DLD1 (cell line): ENCODE results near the gene RNF13.
"Not testable (repeated sequence)": the region's sequence is repeated elsewhere in the genome, so short reads cannot be mapped to it uniquely, and the experiment has no call there.

ENCODE experiments used
- in situ Hi-C: cut with HindIII; loops from 2 replicates; pipeline ENCODE4 v1.10.0; 2017; ENCODE audit warnings: low sequenced_read_pairs

RNF13 gene

GRCh38 chr3:149894205-149894604 is 81.2 kb downstream of the RNF13 start:
- in situ Hi-C loops = no loop called here

GRCh38 chr3:149895339-149895738 is 82.3 kb downstream of the RNF13 start:
- in situ Hi-C loops = no loop called here

DNA sequence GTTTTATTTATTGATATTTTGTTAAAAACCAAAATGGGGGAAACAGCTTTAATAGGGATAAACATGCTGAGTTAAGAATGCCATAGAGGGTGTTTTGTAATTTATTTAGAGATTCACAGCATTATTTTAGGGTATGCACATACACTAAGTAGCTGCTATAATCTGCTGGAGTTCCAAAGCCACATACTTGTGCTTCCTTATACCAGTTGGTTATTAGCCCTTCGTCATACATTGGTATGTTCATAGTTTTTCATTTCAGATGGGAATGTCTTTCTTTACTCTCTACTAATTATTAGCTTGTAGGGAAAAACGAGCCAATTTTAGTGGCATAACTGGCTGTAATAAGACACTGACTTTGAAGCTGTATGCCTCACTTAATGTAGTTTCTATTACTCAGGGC is 82.8 kb downstream of the RNF13 start:
- in situ Hi-C loops = no loop called here

- in situ Hi-C loops = no loop called here
Observed at GRCh38 chr3:149898771-149899170, 85.8 kb downstream of the RNF13 start.

DNA sequence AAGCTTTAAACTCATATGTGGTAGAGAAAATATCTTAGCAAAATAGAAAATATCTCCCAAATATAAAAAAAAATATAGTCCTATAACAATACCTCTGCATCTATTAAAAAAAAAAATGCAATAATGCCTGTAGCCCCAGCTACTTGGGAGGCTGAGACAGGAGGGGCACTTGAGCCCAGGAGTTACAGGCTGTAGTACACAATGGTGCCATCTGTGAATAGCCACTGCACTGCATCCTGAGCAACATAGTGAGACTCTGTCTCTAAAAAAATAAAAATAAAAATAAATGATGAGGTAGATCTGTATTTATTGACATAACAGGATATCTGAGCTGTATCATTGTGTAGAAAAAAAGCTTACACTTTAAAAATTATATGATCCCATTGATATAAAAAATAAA is 87.3 kb downstream of the RNF13 start:
- in situ Hi-C loops = loop anchor here (10.0 kb wide), 1 partner anchor 386 kb away; no protein-coding TSS in a partner anchor

DNA sequence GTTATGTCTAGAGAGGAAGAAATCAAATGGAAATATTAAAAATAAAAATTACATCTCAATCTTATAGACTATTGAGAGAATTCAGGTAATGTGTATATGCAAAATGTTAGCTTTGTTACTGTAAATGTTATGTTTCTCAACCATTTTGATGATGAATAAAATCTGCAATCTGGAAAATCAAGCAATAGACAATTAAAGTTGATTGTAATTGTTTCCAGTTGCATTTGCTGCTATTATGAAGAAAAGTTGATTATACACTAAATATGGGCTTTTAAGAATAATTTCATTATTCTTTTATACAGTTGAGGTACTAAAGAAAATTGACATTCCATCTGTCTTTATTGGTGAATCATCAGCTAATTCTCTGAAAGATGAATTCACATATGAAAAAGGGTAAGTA is 88.8 kb downstream of the RNF13 start:
- in situ Hi-C loops = loop anchor here (10.0 kb wide), 1 partner anchor 387 kb away; no protein-coding TSS in a partner anchor

GRCh38 chr3:149902498-149903139 is 89.6 kb downstream of the RNF13 start:
- in situ Hi-C loops = loop anchor here (10.0 kb wide), 1 partner anchor 388 kb away; no protein-coding TSS in a partner anchor

DNA sequence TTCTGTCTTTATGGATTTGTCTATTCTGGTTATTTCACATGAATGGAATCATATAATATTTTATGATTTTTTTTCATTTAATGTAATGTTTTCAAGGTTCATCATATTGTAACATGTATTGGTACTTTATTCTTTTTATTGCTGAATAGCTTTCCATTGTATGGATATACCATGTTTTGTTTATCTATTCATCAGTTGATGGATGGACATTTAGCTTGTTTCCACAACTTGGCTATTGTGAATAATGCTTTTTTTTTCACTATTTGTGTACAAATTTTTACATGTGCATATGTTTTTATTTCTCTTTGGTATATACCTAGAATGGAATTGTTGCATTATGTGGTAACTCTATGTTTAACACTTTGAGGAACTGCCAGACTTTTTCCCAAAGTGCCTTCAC is 93.0 kb downstream of the RNF13 start:
- in situ Hi-C loops = loop anchor here (10.0 kb wide), 1 partner anchor 391 kb away; no protein-coding TSS in a partner anchor

- in situ Hi-C loops = loop anchor here (10.0 kb wide), 1 partner anchor 394 kb away; no protein-coding TSS in a partner anchor
Observed at GRCh38 chr3:149908424-149908957, 95.5 kb downstream of the RNF13 start.

- in situ Hi-C loops = loop anchor here (10.0 kb wide), 1 partner anchor 395 kb away; no protein-coding TSS in a partner anchor
Observed at GRCh38 chr3:149909923-149910322, 96.9 kb downstream of the RNF13 start.

- in situ Hi-C loops = no loop called here
Observed at GRCh38 chr3:149917124-149917667, 104.2 kb downstream of the RNF13 start.

DNA sequence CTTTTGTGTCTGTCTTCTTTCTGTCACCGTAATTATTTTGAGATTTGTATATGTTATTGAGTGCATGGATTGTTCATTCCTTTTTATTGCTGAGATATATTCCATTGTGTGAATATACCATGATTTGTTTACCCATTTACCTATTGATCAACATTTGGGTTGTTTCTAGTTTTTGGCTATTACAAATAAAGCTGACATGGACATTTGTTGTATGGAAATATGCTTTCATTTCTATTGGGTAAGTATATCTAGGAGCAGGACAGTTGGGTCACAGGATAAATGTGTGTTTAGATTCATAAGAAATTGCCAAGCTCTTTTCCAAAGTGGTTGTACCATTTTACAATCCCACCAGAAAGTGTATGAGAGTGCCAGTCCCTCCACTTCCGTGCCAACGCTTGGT is 106.5 kb downstream of the RNF13 start:
- in situ Hi-C loops = no loop called here

- in situ Hi-C loops = no loop called here
Observed at GRCh38 chr3:149920119-149920518, 107.1 kb downstream of the RNF13 start.

DNA sequence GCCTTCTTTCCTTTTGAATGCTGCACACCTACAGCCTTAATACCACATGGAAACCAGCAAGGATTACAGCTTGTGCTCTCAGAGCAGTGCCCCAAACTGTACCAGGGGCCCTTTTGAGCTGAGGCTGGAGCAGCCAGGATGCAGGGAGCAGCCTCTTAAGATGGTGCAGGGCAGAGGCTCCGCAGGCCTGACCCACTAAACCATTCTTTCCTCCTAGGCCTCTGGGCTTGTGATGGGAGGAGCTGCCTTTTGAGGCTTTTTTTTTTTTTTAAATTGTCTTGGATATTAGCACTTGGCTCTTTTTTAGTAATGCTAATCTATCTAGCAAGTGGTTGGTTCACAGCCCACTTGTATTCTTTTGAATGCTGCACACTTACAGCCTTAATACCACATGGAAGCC is 120.0 kb downstream of the RNF13 start:
- in situ Hi-C loops = no loop called here

GRCh38 chr3:149933858-149934257 is 120.8 kb downstream of the RNF13 start:
- in situ Hi-C loops = no loop called here

- in situ Hi-C loops = no loop called here
Observed at GRCh38 chr3:149934524-149934923, 121.5 kb downstream of the RNF13 start.

GRCh38 chr3:149936812-149937230 is 123.8 kb downstream of the RNF13 start:
- in situ Hi-C loops = no loop called here

GRCh38 chr3:149938392-149939055 is 125.5 kb downstream of the RNF13 start:
- in situ Hi-C loops = not testable (repeated sequence)

DNA sequence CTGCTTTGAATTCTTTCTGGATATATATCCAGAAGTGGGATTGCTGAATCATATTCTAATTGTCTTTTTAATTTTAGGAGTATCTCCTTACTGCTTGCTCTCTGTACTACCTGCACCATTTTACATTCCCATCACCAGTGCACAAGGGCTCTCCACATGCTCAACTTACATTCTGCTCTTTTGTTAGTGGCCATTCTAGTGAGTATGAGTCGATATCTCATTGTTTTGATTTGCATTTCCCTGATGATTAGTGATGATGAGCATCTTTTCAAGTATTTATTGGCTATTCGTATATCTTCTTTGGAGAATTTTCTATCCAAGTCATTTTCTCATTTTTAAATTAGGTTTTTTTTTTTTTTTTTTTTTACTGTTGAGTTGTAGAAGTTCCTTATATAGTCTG is 128.2 kb downstream of the RNF13 start:
- in situ Hi-C loops = no loop called here

GRCh38 chr3:149941946-149942345 is 128.9 kb downstream of the RNF13 start:
- in situ Hi-C loops = no loop called here

DNA sequence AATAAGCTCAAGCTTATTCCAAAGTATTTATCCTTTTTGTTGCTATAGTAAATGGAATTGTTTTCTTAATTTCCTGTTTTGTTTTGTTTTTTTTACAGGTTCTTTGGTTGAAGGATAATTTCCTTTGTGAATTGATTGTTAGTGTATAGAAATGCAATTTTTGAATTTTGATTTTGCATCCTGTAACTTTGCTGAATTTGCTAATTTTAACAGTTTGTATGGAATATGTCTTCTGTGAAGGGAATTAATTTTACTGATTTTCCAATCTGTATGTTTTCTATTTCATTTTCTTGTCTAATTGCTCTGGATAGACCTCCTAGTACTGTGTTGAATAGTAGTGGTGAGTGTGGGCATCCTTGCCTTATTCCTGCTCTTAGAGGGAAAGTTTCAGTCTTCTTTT is 129.4 kb downstream of the RNF13 start:
- in situ Hi-C loops = no loop called here

GRCh38 chr3:149943966-149944365 is 131.0 kb downstream of the RNF13 start:
- in situ Hi-C loops = not testable (repeated sequence)
